ENCODE data around the gene CALY.

The CALY gene

DNA sequence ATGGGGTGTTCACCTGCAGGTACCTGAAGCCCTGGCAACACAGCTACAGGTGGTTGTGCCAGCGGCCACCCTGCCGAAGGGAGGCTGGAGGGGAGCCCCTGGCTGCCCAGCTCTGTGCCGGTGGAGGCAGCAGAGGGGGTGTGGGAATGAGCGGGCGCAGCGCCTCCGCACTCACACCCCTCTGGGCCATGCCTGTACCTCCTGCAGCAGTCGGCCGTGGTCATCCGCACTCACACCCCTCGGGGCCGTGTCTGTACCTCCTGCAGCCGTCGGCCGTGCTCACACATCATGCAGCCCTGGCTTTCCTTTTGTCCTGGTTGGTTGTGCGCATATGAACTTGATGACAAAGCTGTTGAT, 26.3 kb downstream of the CALY start:
- no peak for DNase-seq (ENCODE audit: low read depth)

DNA sequence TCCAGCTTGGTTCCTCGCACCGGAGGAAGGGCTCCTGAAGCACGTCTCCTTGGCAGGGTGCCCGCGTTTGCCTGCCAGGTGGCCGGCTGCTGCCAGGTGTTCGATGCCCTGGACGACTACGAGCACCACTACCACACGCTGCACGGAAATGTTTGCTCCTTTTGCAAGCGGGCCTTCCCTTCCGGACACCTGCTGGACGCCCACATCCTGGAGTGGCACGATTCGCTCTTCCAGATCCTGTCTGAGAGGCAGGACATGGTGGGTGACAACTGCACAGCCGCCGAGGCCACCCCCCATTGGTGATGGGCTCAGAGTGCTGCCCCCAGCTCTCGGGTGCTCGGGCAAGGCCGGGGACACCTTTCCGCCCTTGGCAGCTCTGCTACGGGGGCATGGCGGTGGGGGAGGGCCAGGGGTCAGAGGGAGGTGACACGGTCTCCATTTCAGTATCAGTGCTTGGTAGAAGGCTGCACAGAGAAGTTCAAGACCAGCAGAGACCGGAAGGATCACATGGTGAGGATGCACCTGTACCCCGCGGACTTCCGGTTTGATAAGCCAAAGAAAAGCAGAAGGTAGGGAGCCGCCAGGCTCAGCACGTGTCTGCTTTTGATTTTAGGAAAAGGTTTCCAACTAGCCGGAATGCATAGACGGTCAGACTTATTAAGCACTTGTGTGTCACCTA, 26.8 kb downstream of the CALY start:
- no peak for DNase-seq (ENCODE audit: low read depth)

DNA sequence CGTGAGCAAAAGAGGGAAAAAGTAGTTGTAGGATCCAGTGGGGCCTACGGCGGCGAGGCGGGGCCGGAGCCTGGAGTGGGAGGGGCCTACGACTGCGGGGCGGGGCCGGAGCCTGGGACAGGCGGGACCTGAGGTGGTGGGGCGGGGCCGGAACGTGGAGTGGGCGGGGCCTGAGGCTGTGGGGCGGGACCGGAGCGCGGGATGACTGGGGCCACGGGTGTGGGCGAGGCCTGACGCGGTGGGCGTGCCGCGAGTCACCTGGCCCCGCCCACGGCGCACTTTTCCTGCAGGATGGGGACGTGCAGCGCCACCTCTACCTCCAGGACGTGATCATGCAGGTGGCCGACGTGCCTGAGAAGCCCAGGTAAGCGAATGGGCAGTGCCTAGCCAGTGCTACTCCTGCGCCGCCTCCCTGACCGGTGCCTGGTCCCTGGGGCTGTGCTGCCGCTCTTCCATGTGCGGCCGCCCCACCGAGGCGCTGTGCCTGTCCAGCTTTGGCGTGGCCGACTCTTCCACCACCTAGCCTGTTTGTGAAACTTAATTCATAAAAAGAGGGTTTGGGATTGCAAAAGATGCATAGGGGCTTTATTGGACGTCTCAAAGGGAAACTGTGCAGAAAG, 27.5 kb downstream of the CALY start:
- DNase-seq (ENCODE audit: low read depth): peak; percentile 76

DNA sequence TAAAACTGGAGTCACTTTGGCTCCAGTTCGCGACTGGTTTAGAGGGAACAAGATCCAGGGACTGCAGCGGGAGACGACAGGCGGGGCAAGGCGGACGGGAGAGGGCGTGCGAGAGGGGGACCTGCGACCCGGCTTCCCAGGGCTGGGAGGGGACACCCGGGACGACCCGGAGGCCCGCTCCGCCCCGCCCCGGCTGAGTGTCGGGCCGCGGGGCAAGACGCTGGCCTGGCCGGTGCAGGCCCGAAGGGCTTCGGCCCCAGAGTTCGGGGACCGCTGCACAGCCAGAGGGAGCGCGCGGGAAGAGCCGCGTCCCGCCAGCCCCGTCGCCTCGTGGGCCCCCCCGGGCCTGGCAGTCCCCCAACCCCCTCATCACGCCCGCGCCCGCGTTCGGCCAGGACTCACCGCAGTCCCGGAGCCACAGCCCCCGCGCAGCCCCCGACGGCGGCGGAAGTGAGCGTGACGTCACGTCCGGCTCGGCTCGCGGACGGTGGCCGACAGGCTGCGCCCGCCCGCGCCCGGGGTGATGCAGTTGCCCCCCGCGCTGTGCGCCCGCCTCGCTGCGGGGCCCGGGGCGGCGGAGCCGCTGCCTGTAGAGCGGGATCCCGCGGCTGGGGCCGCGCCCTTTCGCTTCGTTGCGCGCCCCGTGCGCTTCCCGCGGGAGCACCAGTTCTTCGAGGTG, 28.1 kb downstream of the CALY start, which contains the start of the genes TUBGCP2 and ZNF511:
TSS of gene TUBGCP2 (minus strand) at position 452 of the 679 bp plus-strand sequence. CDS start 5,931 bp downstream, outside the sequence.
TSS of gene ZNF511 (plus strand) at position 494 of the 679 bp plus-strand sequence. CDS start at position 524, 30 bp downstream.
- peak; percentile 69 for DNase-seq (ENCODE audit: low read depth)

GRCh38 chr10:133307776-133308420, 28.8 kb downstream of the CALY start:
- DNase-seq (ENCODE audit: low read depth): no peak

- DNase-seq (ENCODE audit: low read depth): no peak
Observed at GRCh38 chr10:133306941-133307379, 29.7 kb downstream of the CALY start.

GRCh38 chr10:133306097-133306476, 30.6 kb downstream of the CALY start:
- DNase-seq (ENCODE audit: low read depth): no peak

DNA sequence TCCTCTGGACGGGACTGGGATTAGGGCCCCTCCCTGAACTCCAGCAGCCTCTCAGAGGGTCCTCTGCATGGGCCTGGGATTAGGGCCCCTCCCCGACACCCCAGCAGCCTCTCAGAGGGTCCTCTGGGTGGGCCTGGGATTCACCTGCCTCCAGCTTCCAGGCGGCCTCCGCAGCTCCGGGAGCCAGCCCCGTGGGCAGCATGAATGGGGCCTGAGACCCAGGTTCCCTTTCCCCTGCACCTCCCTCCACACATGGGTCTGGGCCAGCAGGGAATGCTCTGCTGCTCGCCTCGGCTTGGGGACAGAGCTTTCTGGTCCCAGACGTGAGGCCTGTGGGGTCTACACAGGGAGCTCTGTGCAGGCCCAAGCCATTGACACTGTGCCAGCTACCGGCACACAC, 33.5 kb downstream of the CALY start:
- DNase-seq (ENCODE audit: low read depth): no peak

DNA sequence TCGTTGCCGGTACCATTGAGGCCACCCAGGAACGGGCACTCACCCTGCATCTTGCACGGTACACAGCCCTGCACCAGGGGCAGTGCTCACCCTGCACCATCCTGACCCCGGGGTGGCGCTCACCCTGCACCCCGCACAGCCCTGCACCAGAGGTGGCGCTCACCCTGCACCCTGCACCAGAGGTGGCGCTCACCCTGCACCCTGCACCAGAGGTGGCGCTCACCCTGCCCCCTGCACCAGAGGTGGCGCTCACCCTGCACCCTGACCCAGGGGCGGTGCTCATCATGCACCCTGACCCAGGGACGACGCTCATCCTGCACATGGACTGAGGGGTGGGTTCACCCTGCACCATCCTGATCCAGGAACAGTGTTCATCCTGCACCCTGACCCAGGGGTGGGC, 34.5 kb downstream of the CALY start:
- no peak for DNase-seq (ENCODE audit: low read depth)

DNA sequence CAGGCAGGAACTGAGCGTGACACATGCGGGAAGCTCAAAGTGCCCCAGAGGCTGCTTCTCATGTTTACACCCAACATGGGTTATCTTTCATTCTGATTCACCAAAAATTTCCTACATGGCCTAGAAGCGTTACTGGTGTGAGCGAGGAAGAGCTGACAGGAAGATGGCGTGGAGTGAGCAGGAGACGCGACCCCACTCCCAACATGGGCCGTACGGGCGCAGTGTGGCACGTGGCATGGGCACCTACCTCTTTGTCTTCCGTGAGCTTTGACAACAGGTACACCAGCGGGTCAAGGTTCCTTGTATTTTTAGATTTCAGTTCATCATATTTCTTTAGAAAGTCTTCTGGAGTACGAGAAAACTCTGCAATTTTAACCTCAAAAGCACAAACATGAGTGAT, 37.0 kb downstream of the CALY start:
- DNase-seq (ENCODE audit: low read depth): no peak

DNA sequence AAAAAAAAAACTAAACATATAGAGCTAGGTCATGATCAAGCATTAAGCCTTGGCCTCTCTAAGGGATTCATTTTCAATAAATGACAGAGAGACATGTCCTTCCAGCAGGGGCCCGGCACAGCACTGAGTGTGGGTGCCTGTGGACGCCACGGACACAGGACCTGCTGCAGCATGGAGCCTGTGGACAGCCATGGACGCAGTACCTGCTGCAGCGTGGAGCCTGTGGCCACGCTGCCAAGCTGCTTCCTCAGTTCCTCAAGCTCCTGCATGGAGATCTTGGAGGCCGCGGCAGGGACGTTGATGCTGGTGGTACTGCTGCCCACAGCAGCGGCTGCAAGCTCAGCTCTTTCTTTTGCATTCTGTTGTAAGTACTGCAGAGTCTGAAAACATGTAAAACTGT, 37.5 kb downstream of the CALY start:
- DNase-seq (ENCODE audit: low read depth): no peak

GRCh38 chr10:133298466-133298865, 38.2 kb downstream of the CALY start:
- no peak for DNase-seq (ENCODE audit: low read depth)

GRCh38 chr10:133297504-133297903, 39.2 kb downstream of the CALY start:
- no peak for DNase-seq (ENCODE audit: low read depth)

GRCh38 chr10:133295426-133296320, 41.0 kb downstream of the CALY start:
- no peak for DNase-seq (ENCODE audit: low read depth)

- no peak for DNase-seq (ENCODE audit: low read depth)
Observed at GRCh38 chr10:133294189-133294588, 42.5 kb downstream of the CALY start.

GRCh38 chr10:133293810-133294119, 42.9 kb downstream of the CALY start:
- no peak for DNase-seq (ENCODE audit: low read depth)

- DNase-seq (ENCODE audit: low read depth): peak; percentile 47
Observed at GRCh38 chr10:133292919-133293809, 43.5 kb downstream of the CALY start.

- DNase-seq (ENCODE audit: low read depth): no peak
Observed at GRCh38 chr10:133289761-133290160, 46.9 kb downstream of the CALY start.

DNA sequence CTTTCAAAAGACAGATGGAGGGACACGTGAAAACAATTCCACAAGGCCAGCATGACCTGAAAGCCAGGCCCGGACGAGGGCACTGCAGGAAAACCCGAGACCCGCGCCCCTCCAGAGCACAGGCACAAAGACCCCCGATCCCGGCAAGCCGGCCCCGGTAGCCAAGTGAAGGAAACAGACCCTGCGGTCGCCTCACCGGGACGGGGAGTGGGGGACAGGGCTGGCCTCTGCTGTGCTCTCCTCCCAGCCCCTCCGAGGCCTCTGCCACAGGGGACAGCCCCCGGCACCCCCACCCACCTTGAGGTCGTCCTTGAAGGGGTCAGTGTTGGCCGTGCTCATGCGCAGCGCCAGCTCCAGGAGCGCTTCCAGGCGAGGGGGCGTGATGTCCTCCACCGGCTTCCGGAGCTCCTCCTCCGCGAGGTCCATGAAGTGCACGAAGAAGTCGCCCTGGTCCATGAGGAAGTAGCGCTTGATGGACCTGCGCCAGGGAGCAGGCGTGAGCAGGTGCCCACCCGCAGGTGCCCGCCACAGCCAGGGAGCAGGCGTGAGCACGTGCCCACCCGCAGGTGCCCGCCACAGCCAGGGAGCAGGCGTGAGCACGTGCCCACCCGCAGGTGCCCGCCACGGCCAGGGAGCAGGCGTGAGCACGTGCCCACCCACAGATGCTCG, 48.7 kb downstream of the CALY start:
- DNase-seq (ENCODE audit: low read depth): no peak

DNA sequence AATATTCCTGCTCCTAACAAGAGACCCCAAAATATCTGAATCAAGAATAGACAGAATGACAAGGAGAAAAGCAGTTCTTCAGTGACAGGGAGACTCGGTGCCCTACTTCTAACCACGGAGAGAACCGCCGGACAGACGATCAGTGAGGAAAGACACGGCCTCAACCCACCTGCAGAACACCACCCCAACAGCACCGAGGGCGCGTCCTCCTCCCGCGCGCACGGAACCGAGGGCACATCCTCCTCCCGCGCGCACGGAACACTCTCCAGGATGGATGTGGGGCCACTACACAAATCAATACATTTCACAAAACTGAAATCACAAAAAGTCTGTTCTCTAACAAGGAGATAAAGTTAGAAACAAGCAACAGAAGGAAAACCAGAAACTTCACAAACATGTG, 50.3 kb downstream of the CALY start:
- no peak for DNase-seq (ENCODE audit: low read depth)

Data from GM04504 (cell line).